Measurements from ENCODE around the gene MCOLN1. TPM values are rescaled to one million over a fixed set of nuclear protein-coding genes. Genes with fewer than 3 reads are reported as not detected.
A peak's percentile ranks its signal among the peaks of the same experiment; 100 is the strongest.

MCOLN1 gene
- total and polyA plus RNA-seq, 9 of the 15 experiments (the other 6 are each of a cell fraction or from before 2014, with no cell fraction given): 0.25 to 15.4 (median 7.1) TPM

DNA sequence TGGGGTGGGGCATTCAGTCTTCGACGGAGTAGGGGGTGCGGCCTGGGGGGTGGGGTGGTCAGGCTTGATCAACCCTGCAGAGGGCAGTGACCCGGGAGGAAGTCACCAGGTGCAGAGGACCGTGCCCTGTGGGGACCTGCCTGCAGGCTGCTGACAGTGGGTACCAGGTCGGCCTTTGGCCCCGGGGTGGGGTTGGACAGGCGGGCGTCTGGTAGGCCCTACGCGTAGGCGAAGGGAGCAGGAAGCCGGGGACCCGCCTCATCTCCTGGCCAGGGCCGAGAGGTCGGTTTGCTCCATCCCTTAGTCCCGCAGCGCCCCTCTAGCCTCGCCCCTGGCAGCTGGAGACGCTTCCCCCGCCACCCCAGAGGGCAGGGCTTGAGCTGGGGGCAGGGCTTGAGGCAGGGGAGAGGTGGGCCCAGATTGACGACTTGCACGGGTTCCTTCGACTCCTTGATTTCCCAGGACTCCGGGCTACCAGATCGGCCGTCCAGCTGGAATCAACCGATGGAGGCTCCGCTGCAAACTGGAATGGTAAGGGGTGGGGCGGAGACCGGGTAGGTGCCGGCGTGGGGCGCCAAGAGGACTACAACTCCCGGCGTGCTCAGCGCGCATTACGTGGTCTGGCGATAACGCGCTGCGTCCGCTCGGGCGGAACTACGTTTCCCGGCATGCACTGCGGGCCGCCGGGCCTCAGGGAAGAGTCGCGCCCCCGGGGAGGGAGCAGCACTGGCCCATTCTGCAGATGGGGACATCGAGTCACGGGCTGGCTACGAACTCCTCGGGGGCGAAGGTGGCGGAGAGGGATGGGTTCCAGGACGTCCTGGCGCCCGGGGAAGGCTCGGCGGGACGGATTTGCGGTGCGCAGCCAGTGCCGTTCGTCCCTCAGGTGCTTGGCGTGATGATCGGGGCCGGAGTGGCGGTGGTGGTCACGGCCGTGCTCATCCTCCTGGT is 12.9 kb downstream of the MCOLN1 start, which contains the start of gene PNPLA6 (continued):
- TF ChIP-seq FOXP1 (CRISPR knock-in tag; IDR thresholded peaks at IDR 0.05) (peak; percentile 84; the same call in 1 of the 2 replicates), ZNF766 (CRISPR knock-in tag; conservative IDR thresholded peaks at IDR 0.05) (peak; percentile 88), TCF7 (IDR thresholded peaks at IDR 0.05; ENCODE audit: borderline replicate concordance) (no peak), MCM5 (IDR thresholded peaks at IDR 0.05; ENCODE audit: low read depth) (no peak), BRD4 (IDR thresholded peaks at IDR 0.05) (no peak), KDM5B (IDR thresholded peaks at IDR 0.05; ENCODE audit: insufficient replicate concordance, low read depth, low read length) (peak; percentile 67), TRIM24 (IDR thresholded peaks at IDR 0.05) (0 out of 4 replicates have a peak, but pooled peaks of 1 of the 2 experiments have one; percentile 37), ZNF184 (CRISPR knock-in tag; IDR thresholded peaks at IDR 0.05) (no peak), GATAD2B (IDR thresholded peaks at IDR 0.05; ENCODE audit: borderline replicate concordance) (no peak), NFE2 (IDR thresholded peaks at IDR 0.05; ENCODE audit: low read depth) (0 out of 2 replicates have a peak, but pooled peaks have one; percentile 9), ZNF408 (CRISPR knock-in tag; IDR thresholded peaks at IDR 0.05; ENCODE audit: low read depth) (no peak)
- TF ChIP-seq, protein P1, sequence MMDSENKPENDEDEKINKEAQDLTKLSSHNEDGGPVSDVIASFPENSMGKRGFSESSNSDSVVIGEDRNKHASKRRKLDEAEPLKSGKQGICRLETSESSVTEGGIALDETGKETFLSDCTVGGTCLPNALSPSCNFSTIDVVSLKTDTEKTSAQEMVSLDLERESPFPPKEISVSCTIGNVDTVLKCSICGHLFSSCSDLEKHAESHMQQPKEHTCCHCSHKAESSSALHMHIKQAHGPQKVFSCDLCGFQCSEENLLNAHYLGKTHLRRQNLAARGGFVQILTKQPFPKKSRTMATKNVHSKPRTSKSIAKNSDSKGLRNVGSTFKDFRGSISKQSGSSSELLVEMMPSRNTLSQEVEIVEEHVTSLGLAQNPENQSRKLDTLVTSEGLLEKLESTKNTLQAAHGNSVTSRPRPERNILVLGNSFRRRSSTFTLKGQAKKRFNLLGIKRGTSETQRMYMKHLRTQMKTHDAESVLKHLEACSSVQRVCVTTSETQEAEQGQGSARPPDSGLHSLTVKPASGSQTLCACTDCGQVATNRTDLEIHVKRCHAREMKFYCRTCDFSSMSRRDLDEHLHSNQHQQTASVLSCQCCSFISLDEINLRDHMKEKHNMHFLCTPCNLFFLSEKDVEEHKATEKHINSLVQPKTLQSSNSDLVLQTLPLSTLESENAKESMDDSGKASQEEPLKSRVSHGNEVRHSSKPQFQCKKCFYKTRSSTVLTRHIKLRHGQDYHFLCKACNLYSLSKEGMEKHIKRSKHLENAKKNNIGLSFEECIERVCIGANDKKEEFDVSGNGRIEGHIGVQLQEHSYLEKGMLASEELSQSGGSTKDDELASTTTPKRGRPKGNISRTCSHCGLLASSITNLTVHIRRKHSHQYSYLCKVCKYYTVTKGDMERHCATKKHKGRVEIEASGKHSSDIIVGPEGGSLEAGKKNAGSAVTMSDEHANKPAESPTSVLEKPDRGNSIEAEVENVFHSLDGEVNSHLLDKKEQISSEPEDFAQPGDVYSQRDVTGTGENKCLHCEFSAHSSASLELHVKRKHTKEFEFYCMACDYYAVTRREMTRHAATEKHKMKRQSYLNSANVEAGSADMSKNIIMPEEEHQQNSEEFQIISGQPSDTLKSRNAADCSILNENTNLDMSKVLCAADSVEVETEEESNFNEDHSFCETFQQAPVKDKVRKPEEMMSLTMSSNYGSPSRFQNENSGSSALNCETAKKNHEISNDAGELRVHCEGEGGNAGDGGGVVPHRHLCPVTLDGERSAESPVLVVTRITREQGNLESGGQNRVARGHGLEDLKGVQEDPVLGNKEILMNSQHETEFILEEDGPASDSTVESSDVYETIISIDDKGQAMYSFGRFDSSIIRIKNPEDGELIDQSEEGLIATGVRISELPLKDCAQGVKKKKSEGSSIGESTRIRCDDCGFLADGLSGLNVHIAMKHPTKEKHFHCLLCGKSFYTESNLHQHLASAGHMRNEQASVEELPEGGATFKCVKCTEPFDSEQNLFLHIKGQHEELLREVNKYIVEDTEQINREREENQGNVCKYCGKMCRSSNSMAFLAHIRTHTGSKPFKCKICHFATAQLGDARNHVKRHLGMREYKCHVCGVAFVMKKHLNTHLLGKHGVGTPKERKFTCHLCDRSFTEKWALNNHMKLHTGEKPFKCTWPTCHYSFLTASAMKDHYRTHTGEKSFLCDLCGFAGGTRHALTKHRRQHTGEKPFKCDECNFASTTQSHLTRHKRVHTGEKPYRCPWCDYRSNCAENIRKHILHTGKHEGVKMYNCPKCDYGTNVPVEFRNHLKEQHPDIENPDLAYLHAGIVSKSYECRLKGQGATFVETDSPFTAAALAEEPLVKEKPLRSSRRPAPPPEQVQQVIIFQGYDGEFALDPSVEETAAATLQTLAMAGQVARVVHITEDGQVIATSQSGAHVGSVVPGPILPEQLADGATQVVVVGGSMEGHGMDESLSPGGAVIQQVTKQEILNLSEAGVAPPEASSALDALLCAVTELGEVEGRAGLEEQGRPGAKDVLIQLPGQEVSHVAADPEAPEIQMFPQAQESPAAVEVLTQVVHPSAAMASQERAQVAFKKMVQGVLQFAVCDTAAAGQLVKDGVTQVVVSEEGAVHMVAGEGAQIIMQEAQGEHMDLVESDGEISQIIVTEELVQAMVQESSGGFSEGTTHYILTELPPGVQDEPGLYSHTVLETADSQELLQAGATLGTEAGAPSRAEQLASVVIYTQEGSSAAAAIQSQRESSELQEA (IDR thresholded peaks at IDR 0.05; ENCODE audit: low read depth): no peak
- TF ChIP-seq, protein P2, sequence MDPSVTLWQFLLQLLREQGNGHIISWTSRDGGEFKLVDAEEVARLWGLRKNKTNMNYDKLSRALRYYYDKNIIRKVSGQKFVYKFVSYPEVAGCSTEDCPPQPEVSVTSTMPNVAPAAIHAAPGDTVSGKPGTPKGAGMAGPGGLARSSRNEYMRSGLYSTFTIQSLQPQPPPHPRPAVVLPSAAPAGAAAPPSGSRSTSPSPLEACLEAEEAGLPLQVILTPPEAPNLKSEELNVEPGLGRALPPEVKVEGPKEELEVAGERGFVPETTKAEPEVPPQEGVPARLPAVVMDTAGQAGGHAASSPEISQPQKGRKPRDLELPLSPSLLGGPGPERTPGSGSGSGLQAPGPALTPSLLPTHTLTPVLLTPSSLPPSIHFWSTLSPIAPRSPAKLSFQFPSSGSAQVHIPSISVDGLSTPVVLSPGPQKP (CRISPR knock-in tag; IDR thresholded peaks at IDR 0.05): no peak
- TF ChIP-seq, protein P3, sequence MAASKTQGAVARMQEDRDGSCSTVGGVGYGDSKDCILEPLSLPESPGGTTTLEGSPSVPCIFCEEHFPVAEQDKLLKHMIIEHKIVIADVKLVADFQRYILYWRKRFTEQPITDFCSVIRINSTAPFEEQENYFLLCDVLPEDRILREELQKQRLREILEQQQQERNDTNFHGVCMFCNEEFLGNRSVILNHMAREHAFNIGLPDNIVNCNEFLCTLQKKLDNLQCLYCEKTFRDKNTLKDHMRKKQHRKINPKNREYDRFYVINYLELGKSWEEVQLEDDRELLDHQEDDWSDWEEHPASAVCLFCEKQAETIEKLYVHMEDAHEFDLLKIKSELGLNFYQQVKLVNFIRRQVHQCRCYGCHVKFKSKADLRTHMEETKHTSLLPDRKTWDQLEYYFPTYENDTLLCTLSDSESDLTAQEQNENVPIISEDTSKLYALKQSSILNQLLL (CRISPR knock-in tag; IDR thresholded peaks at IDR 0.05; ENCODE audit: borderline replicate concordance): no peak
- TF ChIP-seq, protein P4, sequence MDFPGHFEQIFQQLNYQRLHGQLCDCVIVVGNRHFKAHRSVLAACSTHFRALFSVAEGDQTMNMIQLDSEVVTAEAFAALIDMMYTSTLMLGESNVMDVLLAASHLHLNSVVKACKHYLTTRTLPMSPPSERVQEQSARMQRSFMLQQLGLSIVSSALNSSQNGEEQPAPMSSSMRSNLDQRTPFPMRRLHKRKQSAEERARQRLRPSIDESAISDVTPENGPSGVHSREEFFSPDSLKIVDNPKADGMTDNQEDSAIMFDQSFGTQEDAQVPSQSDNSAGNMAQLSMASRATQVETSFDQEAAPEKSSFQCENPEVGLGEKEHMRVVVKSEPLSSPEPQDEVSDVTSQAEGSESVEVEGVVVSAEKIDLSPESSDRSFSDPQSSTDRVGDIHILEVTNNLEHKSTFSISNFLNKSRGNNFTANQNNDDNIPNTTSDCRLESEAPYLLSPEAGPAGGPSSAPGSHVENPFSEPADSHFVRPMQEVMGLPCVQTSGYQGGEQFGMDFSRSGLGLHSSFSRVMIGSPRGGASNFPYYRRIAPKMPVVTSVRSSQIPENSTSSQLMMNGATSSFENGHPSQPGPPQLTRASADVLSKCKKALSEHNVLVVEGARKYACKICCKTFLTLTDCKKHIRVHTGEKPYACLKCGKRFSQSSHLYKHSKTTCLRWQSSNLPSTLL (IDR thresholded peaks at IDR 0.05): no peak

All from K562 (cell line).